ACHN (cell line): ENCODE results near the gene ADGRG3.

Experiments
- DNase-seq: peaks from one replicate; pipeline ENCODE4 v3.0.0-alpha.2; 2015
- in situ Hi-C: cut with HindIII; loops from 2 replicates; pipeline ENCODE4 v1.10.0; 2017; ENCODE audit warnings: low sequenced_read_pairs, low pct_ligation_motif_present, low pct_unique_long_range_greater_than_20kb

The ADGRG3 gene

GRCh38 chr16:57643147-57643874 lies 24.8 kb upstream of the ADGRG3 start:
- peak; percentile 86 for DNase-seq
- in situ Hi-C loops: no loop called here

GRCh38 chr16:57643910-57644309 lies 24.2 kb upstream of the ADGRG3 start:
- no peak for DNase-seq
- in situ Hi-C loops: no loop called here

- DNase-seq: no peak
- in situ Hi-C loops: no loop called here
Measured at GRCh38 chr16:57644383-57645014, 23.6 kb upstream of the ADGRG3 start.

DNA sequence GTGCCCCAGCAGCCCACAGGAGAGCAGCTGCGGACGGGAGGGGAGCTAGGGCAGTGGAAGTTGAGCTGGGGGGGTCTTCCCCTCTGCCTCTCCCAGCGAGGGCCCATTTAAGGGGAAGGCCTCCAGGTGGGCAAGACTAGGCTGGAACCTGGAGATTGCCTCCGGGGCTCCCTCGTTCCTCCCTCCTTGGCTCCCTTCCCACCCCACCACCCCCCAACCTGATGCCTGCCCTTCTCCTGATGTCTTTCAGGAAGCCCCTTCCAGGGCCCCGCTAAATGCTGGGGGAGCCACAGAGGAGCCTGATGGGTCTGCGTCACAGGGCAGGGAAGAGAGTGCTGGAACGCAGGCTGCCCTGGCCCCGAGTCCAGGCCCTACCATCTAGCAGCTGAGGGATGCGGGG lies 22.9 kb upstream of the ADGRG3 start:
- in situ Hi-C loops: no loop called here
- no peak for DNase-seq

GRCh38 chr16:57645691-57646387 lies 22.3 kb upstream of the ADGRG3 start:
- in situ Hi-C loops: no loop called here
- peak; percentile 75 for DNase-seq

DNA sequence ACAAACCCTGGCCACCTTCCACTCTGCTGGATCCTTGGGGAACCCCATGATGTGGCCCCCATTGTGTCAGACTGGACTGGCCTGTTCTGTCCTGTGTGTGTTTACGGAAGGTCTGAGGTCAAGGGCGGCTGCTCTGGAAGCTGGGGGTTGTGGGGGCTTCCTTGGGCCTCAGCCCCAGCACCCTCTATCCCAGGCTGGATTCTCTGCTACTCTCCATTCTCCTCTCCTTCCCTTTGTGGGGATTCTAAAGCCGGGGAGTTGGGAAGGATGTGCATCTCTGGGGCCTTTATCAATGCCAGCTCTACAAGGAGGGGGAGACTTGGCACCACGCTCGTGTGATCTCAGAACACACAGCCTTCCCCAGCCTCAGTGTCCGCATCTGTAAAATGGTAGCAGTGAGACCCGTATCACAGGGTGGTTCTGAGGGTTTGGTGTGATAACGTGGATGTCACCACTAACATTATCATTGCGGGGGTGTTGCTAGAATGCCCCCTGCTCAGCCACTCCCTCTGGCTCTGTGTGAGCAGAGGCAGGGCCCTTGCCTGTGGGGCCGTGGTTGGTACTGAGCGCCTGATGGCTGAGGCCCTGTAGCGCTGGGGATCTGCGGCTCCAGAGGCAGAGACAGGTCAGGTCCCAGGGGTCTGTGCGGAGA lies 21.6 kb upstream of the ADGRG3 start:
- DNase-seq: no peak
- in situ Hi-C loops: no loop called here

DNA sequence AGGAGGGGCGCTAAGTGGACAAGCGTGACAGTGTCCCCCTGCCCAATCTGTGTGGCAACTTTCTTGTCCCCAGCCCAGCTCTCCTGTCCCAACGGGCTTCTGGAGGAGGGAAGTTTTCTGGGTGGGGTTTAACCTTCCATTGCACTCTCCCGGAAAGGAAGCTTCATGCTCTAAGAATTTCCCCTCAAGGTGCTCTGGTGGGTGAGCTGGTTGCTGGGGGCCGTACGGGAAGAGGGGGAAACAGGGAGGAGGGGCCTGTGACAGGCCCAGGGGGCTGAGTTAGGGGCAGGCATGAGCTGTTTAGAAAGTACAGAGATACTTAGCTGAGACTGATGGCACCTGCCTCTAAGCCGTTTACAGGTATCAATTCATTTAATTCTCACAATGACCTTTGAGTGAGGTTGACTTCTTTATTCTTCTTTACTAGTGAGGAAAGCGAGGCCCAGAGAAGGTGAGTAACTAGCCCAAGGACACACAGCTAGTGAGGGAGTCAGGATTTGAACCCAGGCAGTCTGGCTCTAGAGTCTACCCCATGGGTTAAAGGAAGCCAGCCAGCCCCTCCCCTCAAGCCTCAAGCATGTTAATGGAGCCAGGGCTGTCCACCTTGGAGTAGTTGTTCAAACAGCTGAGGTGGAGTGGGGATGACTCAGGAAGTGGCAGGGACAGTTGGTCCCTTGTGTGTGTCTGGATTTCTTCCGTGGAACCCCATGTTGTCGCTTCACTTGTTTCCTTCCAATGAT lies 20.8 kb upstream of the ADGRG3 start:
- in situ Hi-C loops: no loop called here
- no peak for DNase-seq

- no peak for DNase-seq
- in situ Hi-C loops: no loop called here
Measured at GRCh38 chr16:57648125-57648524, 20.0 kb upstream of the ADGRG3 start.

DNA sequence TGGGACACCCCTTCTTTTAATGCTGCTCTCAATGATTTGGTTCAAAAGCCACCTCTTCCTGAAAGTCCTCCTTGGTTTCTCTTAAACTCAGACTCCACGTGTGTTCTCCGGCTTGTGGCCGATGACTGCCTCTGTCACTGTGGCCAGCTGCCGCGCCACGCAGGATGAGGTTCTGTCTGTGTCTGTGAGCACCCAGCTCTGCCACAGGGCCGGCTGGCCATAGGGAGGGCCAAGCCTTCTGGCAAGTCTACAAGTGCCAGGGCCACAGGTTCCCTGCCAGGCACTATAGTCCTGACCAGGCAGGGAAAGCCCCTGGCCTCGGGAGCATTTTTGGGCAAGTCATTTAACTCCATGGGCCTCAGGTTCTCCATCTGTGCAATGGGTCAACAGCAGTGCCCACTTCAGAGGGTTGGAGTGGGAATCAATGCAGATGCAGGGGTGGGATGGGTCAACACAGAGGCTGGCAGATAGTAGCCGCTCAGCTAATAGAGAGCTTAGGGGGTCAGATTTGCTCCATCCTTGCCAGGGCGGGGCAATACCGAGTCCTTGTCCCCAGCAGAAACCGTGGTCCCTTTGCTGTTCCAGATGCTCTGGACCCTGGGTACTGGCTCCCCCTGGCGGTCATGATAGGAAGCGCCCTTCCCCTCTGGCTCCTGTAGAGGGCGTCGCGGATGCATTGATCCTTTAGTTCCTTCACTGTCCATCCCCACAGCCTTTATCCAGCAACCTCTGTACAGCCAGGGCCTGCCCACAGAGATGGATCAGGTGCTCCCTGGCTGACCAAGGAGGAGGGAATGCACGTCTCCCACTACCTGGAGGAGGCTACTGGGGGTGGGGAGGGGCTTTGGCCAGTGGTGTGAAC lies 19.3 kb upstream of the ADGRG3 start:
- in situ Hi-C loops: no loop called here
- peak; percentile 89 for DNase-seq

GRCh38 chr16:57649443-57649751 lies 18.7 kb upstream of the ADGRG3 start:
- no peak for DNase-seq
- in situ Hi-C loops: no loop called here

GRCh38 chr16:57649846-57650245 lies 18.3 kb upstream of the ADGRG3 start:
- no peak for DNase-seq
- in situ Hi-C loops: no loop called here

DNA sequence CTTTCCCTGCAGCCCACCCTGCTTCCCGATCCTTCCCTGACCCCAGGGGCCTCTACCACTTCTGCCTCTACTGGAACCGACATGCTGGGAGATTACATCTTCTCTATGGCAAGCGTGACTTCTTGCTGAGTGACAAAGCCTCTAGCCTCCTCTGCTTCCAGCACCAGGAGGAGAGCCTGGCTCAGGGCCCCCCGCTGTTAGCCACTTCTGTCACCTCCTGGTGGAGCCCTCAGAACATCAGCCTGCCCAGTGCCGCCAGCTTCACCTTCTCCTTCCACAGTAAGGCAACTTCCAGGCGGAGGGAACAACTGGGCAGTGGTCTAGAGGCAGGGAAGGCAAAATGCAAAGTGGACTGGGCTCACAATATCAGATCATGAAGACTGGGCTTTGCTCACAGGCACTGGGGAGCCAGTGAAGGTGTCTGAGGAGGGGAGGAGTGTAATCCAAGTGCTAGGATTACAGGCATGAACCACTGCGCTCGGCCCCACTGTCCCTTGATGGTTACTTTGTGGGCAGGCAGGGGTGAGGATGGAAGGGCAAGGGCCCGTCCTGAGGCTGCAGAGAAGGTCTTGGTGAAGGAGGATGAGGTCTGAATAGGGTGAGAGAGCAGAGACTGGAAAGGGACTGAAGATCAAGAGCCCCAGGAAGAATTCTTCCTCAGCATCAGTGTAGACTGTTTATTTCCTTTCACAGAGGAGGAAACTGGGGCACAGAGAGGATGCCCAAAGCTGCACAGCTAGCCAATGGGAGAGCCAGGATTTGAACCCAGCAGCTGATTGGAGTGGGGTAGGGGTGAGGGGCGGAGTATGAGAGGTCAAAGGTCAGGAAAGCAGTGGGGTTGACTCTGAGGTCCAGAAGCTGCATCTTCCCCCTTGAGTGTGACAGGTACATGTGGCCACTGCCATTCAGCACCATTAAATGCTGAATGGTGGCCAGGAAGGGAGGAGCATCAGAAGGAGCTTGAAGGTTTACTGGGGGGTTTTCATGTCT lies 16.5 kb upstream of the ADGRG3 start:
- no peak for DNase-seq
- in situ Hi-C loops: no loop called here

DNA sequence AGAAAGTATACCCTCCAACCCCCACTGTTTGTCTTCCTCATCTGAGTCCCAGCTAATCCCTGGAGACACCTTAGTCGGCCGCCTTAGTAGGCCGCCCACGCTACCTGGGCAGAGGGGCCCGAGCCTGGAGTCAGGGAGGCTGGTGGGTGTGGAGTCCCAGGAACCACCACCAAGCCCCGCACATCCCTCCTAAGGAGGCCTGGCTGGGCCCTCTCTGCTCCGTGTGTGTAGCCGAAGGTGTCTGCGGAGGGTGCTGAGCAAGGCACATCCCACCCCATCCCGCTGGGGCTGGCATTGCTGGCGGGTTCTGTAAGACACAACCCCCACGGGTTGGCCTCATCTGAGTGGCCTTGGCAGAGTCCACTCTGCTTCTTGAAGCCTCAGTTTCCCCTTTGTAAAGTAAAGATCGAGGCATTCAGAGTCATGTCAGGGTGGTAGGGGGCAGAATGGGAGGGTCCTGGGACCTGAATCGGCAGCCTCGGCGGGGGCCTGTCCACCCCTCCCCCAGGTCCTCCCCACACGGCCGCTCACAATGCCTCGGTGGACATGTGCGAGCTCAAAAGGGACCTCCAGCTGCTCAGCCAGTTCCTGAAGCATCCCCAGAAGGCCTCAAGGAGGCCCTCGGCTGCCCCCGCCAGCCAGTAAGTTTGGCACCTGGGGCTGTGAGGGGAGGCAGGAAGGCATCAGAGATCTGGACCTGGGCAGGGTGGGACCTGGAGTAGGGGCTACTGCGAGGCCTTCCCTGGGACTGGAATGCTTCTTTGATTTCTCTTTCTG lies 15.2 kb upstream of the ADGRG3 start:
- no peak for DNase-seq
- in situ Hi-C loops: no loop called here

- in situ Hi-C loops: no loop called here
Measured at GRCh38 chr16:57653936-57654335, 14.2 kb upstream of the ADGRG3 start.

DNA sequence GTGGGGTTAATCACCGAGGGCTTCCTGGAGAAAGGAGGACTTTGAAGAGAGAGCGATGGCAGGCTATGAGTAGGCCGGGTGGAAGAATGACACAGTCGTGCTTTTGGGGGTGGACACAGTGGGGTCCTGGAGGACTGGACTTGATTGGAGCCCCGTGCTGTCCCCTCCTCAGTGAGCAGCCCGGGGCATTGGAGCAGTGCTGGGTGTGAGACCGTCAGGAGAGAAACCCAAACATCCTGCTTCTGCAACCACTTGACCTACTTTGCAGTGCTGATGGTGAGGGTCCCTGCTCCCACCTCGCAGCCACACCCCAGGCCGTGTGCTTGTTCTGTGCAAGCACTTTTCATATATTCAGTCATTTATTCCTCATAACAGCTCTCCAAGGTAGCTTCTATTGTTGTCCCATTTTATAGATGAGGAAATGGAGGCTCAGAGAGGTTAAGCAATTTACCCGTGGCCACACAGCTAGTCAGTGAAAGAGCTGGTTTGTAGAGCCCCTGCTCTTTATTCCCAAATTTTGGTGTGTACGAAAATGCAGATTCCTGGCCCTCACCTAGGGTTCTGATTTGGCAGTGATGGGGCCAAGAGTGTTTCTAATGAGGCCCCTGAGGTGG lies 11.7 kb upstream of the ADGRG3 start:
- in situ Hi-C loops: no loop called here
- DNase-seq: no peak

More at GRCh38 chr16:57653936-57654335, 14.2 kb upstream of the ADGRG3 start:
- no peak for DNase-seq

- in situ Hi-C loops: no loop called here
- no peak for DNase-seq
Measured at GRCh38 chr16:57657228-57657627, 10.9 kb upstream of the ADGRG3 start.
